Measurements from ENCODE around the gene SLC25A25.

- TF ChIP-seq CTCF (IDR thresholded peaks at IDR 0.05) (no peak), POLR2A (IDR thresholded peaks at IDR 0.05) (no peak)
Measured at GRCh38 chr9:128072144-128073021, 4.4 kb downstream of the SLC25A25 start.

All from right lobe of liver (tissue), 4 donors.